Panc1 (cell line): Measurements from ENCODE around the gene TNS2. TPM values are rescaled to one million over a fixed set of nuclear protein-coding genes. Genes with fewer than 3 reads are reported as not detected.
A peak's percentile ranks its signal among the peaks of the same experiment; 100 is the strongest.

Experiments used
- ATAC-seq: fragments of 200-7000 bp; cut with Tn5 transposase; 2 replicates; pipeline ENCODE4 v1.9.1; 2020; ENCODE audit warnings: mild to moderate bottlenecking, moderate library complexity
- BruUV-seq: library from RNA; stranded (reverse); fragments of 400-500 nt; replicated peaks from 2 replicates; lab custom pipeline; 2021; lab: Mats Ljungman, UMichigan
- CTCF ChIA-PET: fragments of 300-600 bp; sonication (Branson Sonifier 250); formaldehyde crosslinking; loops from one replicate; lab custom pipeline; 2022; ENCODE audit warnings: antibody characterized with exemption; lab: Charles Lee
- POLR2A ChIA-PET: fragments of 300-600 bp; sonication (Branson Sonifier 250); formaldehyde crosslinking; loops from one replicate; lab custom pipeline; 2022; ENCODE audit warnings: antibody characterized with exemption; lab: Charles Lee
- DNase-seq: peaks from one replicate; pipeline ENCODE4 v3.0.0-alpha.2; 2010; ENCODE audit warnings: low read depth, low spot score
- H3K27ac ChIP-seq: 2 replicates; pipeline ENCODE4 v1.5.1; 2011; ENCODE audit warnings: mild to moderate bottlenecking, low read length, inconsistent platforms
- H3K27me3 ChIP-seq: fragments of 200-500 bp; sonication (Bioruptor generic); 2 replicates; pipeline ENCODE4 v1.6.0; 2014; ENCODE audit warnings: low read length, inconsistent platforms; ENCODE audit not compliant: control insufficient read depth, insufficient read depth
- H3K36me3 ChIP-seq: fragments of 200-500 bp; sonication (Bioruptor generic); 2 replicates; pipeline ENCODE4 v1.5.1; 2014; ENCODE audit warnings: inconsistent platforms, mild to moderate bottlenecking, low read length, moderate library complexity; ENCODE audit not compliant: control insufficient read depth, insufficient read depth
- H3K4me1 ChIP-seq: 2 replicates; pipeline ENCODE4 v1.5.1; 2011; ENCODE audit warnings: inconsistent platforms, mild to moderate bottlenecking, low read length, moderate library complexity; ENCODE audit not compliant: control insufficient read depth, insufficient read depth
- H3K4me3 ChIP-seq, 2 experiments: 2 replicates each; pipeline ENCODE4 v1.5.1; 2011 to 2012; ENCODE audit warnings: low read depth in 2 of 2, low read length in 2 of 2, mild to moderate bottlenecking in 2 of 2, inconsistent platforms in 1 of 2, moderate library complexity in 1 of 2
- H3K9me3 ChIP-seq: fragments of 200-500 bp; sonication (Bioruptor generic); 2 replicates; pipeline ENCODE4 v1.5.1; 2014; ENCODE audit warnings: low read depth, mild to moderate bottlenecking, inconsistent platforms, low read length, moderate library complexity; ENCODE audit not compliant: control insufficient read depth, insufficient read depth
- CTCF ChIP-seq: fragments of 450-650 bp; IDR thresholded peaks from 2 replicates; pipeline ENCODE4 v1.5.1; 2017; ENCODE audit warnings: mild to moderate bottlenecking
- POLR2AphosphoS5 ChIP-seq: IDR thresholded peaks from 2 replicates; pipeline ENCODE4 v1.6.1; 2012; ENCODE audit warnings: mild to moderate bottlenecking, low read depth, low read length, moderate library complexity
- REST ChIP-seq, 2 experiments: IDR thresholded peaks; 2 replicates each; pipeline ENCODE4 v1.6.1; 2011 to 2012; ENCODE audit warnings: low read depth in 2 of 2, control low read depth in 1 of 2, low read length in 1 of 2, mild to moderate bottlenecking in 1 of 2, moderate library complexity in 1 of 2; ENCODE audit not compliant: insufficient read depth in 1 of 2
- SIN3A ChIP-seq: IDR thresholded peaks from 2 replicates; pipeline ENCODE4 v1.6.1; 2012; ENCODE audit warnings: low read depth, mild to moderate bottlenecking, low read length, moderate library complexity, borderline replicate concordance; ENCODE audit not compliant: insufficient read depth
- TCF7L2 ChIP-seq: IDR thresholded peaks from 2 replicates; pipeline ENCODE4 v1.6.1; 2011; ENCODE audit warnings: mild to moderate bottlenecking, low read depth, low read length, inconsistent platforms
- in situ Hi-C: cut with HindIII; loops from 2 replicates; pipeline ENCODE4 v1.10.0; 2016; ENCODE audit warnings: low sequenced_read_pairs, low pct_unique_long_range_greater_than_20kb
- intact Hi-C: fragments of 100-400 bp; cut with micrococcal nuclease; formaldehyde crosslinking; loops from one replicate; pipeline ENCODE4 v1.10.0; 2022; ENCODE audit not compliant: unreplicated experiment
- total RNA-seq: library from RNA; stranded (reverse); gene quantifications from one replicate; pipeline ENCODE4 v1.2.1, GENCODE V29; 2021; ENCODE audit not compliant: unreplicated experiment

Gene TNS2
- total RNA-seq, 1 experiment from 2014 or later: 48.1 TPM

GRCh38 chr12:53046655-53047220 lies 3.1 kb upstream of the TNS2 start:
- CTCF ChIA-PET: interaction anchor here (0.6 to 1.0 kb wide), 2 partner anchors 151 to 333 kb away, joined by 3 to 5 read pairs; no protein-coding TSS in a partner anchor
- H3K9me3 ChIP-seq: no peaks in the 10 kb centered on the region
- in situ Hi-C loops: no loop called here
- H3K4me3 ChIP-seq: peak overlapping the region; percentile 71 to 79
- no peaks in the 10 kb centered on the region for H3K27me3 ChIP-seq
- peaks cover 73% of the 10 kb centered on the region for H3K4me1 ChIP-seq
- no peak for DNase-seq
- POLR2A ChIA-PET: no interaction called here
- H3K27ac ChIP-seq: peak overlapping the region; percentile 96
- intact Hi-C loops: no loop called here
- TF ChIP-seq REST (IDR thresholded peaks at IDR 0.05; ENCODE audit: insufficient read depth in 1 of 2, low read depth in 2 of 2, low read length in 1 of 2): no peak
- no peak for TF ChIP-seq CTCF
- 0 out of 2 replicates have a peak, but pooled peaks have one; percentile 57 for TF ChIP-seq SIN3A
- no peak for TF ChIP-seq TCF7L2
- peak; percentile 79 for TF ChIP-seq POLR2AphosphoS5
- no peaks in the 10 kb centered on the region for H3K36me3 ChIP-seq
- no TSS peak for BruUV-seq
- peak; percentile 46 for ATAC-seq

- intact Hi-C loops: no loop called here
- in situ Hi-C loops: no loop called here
- Histone ChIP-seq H3K27me3 (no peaks in the 10 kb centered on the region), H3K4me3 (peak overlapping the region; percentile 48 to 71), H3K9me3 (no peaks in the 10 kb centered on the region), H3K4me1 (peaks cover 77% of the 10 kb centered on the region), H3K36me3 (no peaks in the 10 kb centered on the region), H3K27ac (peak overlapping the region; percentile 93)
- ChIA-PET CTCF (interaction anchor here (0.6 to 1.8 kb wide), 9 partner anchors 9 to 489 kb away, joined by 3 to 10 read pairs (median 4); partner anchors contain the start of gene SPRYD3), POLR2A (interaction anchor here (0.5 to 0.6 kb wide), 4 partner anchors 18 to 163 kb away, joined by 4 to 11 read pairs (median 6); no protein-coding TSS in a partner anchor)
- ATAC-seq: peak; percentile 64
- DNase-seq: no peak
- TF ChIP-seq POLR2AphosphoS5 (peak; percentile 25), CTCF (peak; percentile 88), TCF7L2 (no peak), REST (IDR thresholded peaks at IDR 0.05; ENCODE audit: insufficient read depth in 1 of 2, low read depth in 2 of 2, low read length in 1 of 2) (no peak)
- BruUV-seq: no TSS peak
Observed at GRCh38 chr12:53047221-53048032, 2.4 kb upstream of the TNS2 start.
